NCI-H345 treated with DMSO at 0.1 percent for 48 hours (cell line): ENCODE results near the gene ATF5.

Experiments
- DNase-seq: peaks from one replicate; lab custom pipeline; 2025; ENCODE audit not compliant: unreplicated experiment; lab: John Stamatoyannopoulos, UW

The ATF5 gene

DNA sequence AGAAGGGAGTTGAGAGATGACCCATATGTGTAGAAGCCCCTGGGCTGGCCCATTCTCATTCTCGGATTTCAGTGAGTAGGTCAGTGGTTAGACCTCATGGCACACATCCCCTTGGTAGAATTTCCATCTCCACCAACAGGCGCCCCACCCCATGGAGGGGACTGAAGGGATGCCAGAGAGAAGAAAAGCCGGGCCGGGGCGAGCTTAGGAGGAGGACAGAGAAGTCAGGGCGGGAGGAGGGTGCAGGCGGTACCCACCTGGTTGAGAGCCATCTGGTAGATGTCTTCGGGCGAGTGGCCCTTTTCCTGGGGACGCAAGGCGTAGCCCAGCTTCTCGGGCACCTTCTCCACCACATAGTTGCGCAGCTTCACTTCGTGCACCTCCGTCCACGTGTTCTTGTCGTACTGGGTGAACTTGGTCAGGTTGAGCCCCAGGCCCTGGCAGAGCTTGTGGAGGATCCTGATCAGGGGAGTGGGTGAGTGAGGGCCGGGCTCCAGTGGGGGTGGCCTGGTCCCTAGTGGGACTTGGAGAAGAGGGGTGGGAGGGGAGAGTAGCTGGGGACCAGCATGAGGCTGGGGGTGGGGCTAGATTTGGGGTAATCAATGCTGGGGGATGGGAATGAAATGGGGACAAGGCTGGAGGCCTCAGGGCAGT, 34.9 kb upstream of the ATF5 start:
- no peak for DNase-seq

DNA sequence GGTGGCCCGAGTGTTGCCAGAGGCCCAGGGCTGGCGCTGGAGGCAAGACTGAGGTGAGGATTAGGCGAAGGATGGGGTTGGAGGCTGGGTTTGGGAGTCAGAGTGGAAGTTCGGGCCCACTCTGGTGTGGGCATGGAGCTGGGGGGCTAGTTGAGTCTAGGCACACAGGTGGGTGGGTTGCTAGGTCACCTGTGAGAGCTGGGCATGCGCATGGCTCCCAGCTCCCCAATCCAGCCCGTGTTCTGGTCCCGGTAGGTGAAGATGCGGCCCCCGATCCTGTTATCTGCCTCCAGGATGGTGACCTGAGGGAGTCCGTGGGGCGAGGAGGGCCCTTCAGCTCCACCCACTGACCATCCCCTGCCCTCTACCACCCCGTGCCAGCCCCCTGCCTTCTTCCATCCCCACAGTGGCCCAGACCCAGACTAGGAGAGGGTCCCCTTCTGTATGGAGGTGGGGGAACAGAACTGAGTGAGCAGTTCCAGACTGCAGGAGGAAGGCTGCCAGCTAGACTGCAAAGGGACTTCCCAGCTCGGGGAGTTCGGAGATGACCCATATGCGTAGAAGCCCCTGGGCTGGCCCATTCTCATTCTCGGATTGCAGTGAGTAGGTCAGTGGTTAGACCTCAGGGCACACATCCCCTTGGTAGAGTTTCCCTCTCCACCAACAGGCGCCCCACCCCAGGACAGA, 34.0 kb upstream of the ATF5 start:
- DNase-seq, result no peak

DNA sequence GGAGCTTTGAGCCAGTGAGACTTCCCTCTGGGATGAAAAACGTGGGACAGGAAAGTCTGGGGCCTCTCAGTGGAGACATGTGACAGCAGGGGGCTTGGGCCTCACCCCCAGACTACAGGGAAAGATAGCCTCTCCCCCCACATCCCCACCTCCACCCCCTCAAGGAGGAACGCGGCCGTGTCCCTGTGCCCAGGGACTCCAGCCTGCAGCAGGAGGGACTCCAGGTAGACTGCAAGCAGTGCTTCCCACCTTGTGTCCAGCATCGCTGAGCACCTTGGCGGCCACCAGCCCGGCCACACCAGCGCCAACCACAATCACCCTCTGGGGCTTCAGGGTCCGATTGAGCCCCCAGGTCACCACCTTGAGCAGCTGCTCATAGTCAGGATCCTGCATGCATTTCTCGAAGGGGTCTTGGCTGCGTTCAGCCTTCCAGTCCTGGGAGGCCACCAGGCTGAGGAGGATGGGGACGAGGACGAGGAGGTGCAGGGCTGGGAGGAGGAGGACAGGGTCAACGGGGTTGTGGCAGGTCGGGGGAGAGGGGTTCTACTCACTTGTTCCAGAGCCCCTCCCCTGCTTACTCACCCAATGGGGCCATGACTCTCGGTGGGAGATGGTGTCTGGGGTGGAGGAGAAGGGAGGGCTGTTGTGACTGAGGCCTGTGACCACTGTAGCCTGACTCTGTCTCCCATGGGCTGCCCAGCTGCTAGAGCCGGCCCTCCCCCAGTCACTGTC, 33.3 kb upstream of the ATF5 start:
- DNase-seq, result no peak

DNA sequence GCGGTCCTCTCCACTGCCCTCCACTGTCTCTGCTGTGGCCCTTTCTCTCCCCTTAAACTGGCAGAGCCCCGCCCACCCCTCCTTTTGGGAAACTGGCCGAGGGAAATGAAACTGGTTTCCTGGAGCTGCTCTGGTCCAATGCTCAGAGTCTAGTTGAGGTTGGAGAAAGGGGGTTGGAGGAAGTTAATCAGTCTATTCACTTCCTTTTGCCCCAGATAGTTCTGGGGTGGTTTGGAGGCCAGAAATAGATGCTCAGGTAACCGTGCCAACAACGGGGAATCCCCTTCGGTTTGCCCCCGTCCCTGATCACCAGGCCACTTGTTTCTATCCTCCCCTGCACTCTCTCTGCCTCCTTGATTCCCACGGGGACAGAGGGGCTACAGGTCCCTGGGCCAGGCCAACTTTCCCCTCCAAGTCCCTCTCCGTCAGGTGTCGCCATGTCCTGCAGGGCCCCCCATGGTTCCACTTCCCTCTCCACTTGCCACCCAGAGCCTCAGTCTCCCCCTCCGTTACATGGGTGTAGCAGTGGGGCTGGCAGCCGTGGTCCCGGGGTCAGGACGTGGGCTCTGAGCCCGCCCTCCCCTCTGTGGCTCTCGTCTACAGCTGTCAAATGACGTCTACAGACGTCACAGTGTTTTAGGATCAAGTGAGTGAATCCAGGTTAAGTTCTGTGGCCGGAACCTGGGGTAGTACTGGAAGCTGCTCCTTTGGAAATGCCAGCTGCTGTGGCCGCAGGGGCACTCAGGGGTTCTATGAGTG, 32.0 kb upstream of the ATF5 start, which contains the start of gene IL4I1:
IL4I1 (minus strand) TSS at position 25 of the 759 bp plus-strand sequence. CDS start 727 bp downstream, outside the sequence.
- no peak for DNase-seq

DNA sequence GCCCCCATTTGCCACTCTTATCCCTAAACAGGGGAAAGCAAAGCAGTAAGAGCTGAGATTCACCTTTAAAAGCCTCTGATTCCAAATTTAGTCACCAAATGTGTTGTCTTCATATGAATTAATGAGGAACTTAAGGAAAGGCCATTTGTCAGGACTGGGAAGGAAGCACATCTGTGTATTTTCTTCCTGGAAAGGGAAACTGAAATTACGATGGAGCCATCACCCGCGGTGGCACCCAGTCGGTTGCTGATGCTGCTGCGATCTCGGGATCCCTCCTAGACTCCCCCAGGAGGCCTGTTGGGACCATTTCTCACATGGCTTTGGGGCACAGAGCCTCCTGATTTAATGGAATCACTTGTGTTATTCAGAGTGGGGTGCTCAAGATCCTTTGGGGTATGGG, 24.9 kb upstream of the ATF5 start:
- DNase-seq, result no peak

DNA sequence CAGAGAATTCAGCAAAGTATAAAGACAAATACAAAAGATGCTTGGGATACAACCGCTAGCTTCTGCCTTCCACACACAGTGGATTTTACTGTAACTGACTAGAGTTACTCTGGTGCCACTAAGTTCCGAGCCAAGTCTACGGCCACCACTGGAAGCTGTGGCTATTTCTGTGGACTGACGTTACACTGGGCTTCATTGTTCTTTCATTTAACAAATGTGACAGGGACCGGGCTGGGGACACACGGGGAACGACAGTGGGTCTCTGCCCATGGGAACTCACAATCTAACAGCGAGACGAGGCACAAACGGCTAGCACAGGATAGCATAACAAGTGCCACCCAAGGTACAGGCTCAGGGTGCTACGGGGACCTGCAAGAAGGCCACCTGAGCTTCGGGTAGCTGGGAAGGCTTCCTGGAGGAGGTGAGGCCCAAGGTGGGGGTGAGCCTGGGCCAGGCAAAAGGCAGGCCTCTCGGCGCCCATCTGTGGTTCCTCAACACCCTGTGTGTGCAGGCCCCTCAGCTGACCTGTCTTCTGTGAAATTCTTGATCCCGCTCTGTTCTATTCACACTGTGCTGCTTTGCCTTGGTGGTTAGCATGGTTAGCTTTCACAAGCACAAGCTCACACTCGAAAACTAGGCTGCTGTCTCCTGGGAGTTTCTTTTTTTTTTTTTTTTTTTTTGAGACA, 22.0 kb upstream of the ATF5 start:
- DNase-seq, result no peak

DNA sequence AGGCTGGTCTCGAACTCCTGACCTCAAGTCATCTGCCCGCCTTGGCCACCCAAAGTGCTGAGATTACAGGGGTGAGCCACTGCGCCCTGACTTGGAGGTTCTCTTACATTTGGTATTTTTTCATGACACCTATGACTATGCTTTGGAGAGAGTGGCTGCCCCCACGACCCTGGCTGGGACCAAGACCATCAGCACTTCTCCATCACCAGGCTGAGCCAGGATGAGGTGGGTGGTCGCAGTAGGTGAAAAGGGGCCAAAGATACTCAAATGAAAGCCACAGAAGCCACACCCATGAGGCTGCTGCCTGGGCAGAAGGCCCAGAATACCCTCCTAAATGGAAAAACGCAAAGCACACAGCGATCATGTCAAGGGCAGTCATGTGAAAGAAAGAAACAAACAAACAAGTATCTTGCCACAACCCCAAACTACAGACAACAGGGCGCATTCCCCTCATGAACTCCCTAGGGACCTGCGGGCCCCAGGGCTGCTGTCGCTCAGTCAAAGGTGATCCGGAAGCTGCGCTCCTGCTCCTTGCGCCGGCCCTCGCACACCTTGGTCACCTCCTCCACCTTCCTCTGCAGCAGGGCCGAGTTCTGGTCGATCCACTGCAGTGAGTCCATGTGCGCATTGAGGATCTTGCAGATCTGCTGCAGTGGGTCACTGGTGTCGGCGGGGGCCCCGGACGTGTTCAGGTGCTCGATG, 21.1 kb upstream of the ATF5 start:
- no peak for DNase-seq

DNA sequence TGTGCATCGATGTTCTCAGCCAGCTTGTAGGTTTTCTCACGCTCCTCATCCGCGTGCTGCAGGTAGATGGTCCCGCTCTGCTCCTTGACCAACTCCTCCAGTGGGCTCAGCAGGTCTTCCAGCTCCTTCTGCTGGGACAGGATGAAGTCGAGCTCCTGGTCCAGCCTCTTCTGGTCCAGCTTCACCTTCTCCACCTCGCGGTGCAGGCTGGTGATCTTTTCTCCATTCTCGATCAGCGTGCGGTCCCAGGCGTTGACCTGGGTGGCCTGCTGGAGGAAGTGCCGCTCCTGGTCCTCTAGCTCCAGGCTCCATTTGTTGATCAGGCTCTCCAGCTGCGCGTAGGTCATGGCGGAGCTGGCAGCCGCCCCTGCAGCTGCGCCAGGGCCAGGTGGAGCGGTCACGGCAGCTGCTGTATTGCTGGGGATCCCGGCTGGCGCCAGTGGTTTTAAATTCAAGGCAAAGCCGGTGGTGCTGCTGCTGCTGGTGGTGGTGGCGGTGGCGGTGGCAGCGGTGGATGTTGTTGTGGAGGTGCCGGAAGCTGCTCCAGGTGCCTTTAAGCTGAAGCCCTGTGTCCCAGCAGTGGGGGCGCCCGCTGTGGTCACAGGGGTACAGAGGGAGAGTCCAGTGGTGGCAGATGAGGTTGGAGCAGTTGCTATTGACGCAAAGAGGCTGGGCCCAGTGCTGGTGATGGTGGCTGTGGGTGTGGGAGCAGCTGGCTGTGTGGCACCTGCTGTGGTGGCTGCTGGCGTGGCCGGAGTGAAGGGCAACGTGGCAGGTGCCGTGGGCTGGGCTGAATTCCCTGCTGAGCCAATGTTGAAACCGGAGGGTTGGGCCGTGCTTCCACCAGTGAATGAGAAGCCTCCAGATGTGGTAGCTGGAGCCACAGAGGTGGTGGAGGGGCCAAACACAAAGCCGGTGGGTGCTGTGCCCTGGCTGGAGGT, 20.3 kb upstream of the ATF5 start:
- DNase-seq, result no peak

DNA sequence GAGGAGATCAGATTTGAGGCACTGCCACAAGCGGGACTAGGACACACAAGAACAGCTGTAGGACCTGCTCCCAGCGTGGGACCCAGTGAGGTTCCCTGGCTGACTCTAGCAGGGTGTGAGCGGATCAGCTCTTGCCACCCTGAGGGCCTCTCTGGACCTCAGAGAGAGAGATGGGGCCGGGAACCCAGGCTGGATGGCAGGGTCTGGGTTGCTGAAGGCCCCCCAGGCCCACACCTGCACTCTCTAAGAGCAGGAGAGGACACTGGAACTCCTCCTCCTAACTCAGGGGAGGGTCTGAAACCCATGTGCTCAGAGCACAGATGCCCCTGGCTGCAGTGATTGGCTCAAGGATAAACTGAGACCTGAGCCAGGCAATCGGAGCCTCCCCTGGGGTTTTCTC, 18.8 kb upstream of the ATF5 start:
- DNase-seq, result no peak

DNA sequence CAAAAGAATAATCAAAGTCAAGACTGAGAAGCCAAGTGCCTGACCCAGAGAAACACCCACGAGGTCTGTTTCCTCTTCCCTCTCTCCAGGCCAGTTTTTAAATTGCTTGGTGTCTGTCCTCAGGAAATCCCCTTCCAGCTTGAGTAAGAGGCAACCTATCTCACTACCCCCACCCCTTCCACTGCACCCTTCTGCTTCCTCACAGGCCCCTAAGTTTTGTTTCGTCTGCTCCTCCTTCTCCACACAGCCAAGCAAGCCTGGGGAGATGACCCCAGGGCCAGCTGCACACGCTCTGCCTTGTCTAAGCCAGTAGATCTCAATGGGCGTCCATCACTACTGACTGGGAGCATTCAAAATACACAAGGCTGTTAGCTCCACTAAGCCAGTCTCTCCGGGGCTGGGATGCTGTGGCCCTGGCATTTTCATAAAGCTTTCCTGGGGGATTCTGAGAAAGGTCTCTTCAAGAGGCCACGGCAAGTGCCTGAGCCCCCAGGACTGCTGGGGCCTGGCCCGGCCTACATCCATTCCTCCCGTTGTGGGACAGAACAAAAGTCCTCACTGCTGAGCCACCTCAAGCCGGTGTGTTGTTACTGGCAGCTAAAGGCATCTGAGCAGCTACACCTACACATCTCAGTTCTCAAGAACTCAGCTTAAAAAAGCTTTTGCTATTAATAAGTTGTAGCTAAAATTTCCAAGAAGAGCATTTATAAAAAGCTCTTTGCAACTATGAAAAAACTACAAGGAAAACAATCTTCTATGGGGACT, 17.4 kb upstream of the ATF5 start:
- DNase-seq, result no peak

DNA sequence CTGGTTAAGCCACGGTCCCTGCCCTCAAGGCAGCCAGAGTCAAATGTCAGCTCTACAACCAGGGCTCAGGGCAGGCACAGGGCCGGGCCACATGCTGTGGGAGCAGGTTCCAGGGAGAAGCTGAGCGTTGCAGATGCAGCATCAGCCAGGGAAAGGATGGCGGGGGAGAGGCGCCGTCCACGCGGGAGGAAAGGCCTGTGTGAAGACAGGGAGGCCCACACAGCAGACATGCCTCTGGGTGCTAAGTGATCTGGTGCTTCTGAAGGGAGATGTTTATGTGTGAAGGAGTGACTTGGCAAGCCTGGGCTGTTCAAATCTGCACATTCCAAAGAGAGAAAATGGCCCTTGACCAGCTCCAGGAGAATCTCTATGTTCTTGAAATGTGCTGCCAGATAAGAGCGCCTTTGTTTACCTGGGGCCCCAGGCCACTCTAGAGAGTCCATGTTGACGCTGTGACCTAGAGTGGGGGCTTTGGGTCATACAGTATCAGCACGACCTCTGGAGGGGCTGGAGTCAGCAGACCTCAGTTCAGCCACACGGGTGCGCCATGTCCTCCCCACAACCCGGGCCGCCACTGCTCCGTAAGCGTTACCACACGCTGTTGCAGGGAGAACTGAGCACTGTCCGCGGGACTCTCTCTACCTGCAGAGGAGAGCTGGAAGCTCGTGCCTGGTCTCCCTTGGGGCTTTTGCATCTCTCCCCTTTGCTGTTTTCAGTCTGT, 15.9 kb upstream of the ATF5 start:
- DNase-seq, result no peak

DNA sequence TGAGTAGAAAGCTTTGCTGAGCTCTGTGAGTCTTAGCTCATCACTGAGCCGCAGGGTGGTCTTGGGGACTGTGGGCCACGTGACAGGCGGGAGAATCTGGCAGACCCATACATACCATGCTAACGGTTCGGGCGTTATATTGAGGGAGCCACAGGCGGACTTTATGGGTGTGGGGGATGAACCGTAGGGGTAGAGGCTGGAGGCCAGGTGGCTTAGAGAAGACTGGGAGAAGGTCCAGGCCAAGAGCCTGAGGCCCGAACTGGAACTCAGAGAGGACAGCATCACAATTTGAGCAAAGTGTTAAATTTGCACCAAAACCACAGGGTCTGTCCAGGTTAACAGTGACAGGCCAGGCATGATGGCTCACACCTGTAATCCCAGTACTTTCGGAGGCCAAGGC, 15.3 kb upstream of the ATF5 start:
- DNase-seq, result no peak

DNA sequence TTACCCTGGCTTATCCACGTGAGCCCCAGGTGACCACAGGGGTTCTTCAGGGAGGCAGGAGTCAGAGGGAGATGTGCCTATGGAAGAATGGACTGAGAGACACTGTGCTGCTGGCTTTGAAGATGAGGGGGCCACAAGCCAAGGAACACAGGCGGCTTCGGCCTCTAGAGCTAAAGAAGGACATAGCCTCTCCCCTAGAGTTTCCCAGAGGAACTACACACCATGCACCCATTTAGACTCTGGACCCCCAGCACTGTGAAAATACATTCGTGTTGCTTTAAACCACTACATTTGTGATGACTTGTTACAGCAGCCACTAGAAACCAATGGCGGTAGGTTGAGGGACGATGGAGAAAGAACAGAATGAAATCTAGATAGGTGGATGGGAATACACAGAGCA, 13.7 kb upstream of the ATF5 start:
- DNase-seq, result no peak

DNA sequence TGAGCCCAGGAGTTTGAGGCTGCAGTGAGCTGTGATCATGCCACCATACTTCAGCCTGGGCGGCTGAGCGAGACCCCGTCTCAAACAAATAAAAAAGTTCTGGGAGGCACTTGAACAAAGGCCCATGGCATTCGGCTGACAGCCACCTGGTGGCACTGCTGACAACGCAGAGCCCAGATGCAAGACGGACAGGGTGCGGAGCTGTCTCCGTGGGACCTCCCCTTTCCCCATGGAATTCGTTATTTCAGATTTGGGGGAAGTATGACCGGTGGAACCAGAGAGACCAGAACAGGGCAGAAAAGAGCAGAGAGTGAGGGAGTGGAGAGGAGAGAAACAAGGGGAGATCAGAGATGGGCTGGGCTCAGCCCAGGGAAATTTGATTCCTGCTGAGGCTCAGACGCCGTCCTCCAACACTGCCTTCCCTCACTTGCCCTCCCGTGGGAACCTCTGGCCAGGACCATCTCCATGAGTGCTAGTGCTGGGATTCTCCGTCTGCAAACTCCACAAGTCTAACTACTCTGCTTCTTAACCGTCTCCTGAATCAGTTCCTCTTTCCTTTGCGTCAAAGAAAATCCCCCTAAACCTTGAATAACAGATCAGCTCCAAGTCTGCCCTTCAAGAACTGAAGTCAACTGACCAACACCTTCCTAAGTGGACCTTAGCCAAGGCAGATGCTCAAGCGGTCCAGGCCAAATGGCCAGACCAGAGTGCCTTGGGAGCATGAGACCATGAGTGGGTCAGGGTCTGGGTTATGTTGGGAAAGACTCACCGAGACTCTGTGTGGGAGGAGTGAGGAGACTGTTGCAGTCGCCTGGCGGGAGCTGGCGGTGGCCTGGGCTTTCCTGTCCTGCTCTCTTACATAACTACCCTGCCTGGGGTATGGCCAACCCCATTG, 11.9 kb upstream of the ATF5 start:
- DNase-seq, result no peak

DNA sequence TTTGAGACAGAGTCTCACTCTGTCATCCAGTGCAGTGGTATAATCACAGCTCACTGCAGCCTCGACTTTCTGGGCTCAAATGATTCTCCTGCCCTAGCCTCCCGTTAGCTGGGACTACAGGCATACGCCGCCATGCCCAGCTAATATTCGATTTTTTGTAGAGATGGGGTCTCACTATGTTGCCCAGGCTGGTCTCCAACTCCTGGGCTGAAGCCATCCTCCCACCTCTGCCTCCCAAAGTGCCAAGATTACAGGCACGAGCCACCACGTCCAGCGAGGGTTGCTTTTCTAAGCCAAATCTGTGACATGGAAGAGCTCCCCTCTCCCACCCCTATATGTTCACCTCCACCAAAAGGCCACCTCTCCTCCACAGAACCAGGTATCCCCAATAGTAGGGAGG, 10.9 kb upstream of the ATF5 start:
- no peak for DNase-seq

DNA sequence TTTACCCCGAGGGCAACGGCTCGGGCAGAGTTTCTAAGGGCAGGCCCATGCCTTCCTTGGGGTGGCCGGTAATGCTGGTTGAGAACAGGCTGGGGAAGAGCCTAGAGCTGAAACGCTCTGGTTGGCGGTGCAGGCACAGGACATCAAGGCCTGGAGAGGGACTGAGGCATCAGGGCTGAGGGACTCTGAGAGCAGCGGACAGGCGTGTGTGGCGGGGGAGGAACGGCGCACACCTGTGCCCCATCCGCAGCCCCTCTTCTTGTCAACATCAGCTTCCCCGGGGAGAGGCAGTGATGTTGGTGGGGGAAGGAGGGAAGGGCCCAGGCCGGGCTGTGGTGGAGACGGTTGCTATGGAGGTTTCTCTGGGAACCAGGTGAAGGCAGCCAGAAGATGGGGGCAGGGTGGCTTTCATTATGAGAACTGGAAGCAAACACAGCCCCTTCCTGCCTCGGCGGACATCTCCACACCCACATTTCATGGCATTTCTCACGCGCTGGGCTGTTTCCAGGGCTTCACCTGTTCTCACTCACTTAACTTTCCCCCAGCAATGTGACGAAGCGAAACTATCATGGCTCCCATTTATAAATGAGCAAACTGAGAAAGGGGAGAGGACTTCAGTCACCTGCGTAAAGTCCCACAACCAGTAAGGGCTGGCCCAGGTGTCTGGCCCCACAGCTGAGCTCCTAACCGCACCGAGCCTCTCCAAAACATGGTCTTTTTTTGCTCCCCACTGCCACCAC, 8.2 kb upstream of the ATF5 start:
- no peak for DNase-seq
